ENCODE measurements around the gene PIGH. TPM values are rescaled to one million over a fixed set of nuclear protein-coding genes. Genes with fewer than 3 reads are reported as not detected.

Gene PIGH
- total and polyA plus RNA-seq, 8 donors, result 5.2 to 222 (median 21.0) TPM

- 82 to 97% (median 92%) methylated on average over 7 of the region's 7 CpGs for WGBS, 5 donors
- DNase-seq, result no peak
- Histone ChIP-seq H3K4me3 (no peak overlapping the region), H3K4me1 (no peaks in the 10 kb centered on the region), H3K9me3 (no peaks in the 10 kb centered on the region), H3K36me3 (peaks cover 0 to 31% (median 26%) of the 10 kb centered on the region in 4 donors), H3K27me3 (no peaks in the 10 kb centered on the region), H3K27ac (no peak overlapping the region)
- TF ChIP-seq POLR2AphosphoS5 (IDR thresholded peaks at IDR 0.05) (no peak), POLR2A (IDR thresholded peaks at IDR 0.05) (no peak), CTCF (IDR thresholded peaks at IDR 0.05) (no peak), EP300 (IDR thresholded peaks at IDR 0.05) (no peak)
- intact Hi-C loops (cut with DNase I; ENCODE audit: low total_unique reads), result no loop called here
Observed at GRCh38 chr14:67557118-67557517, 43.0 kb downstream of the PIGH start.

GRCh38 chr14:67556671-67557070 is 43.4 kb downstream of the PIGH start:
- peaks cover 0 to 27% (median 22%) of the 10 kb centered on the region in 4 donors for H3K36me3 ChIP-seq
- WGBS, 5 donors, result 70 to 87% (median 82%) methylated on average over 2 of the region's 2 CpGs
- H3K27ac ChIP-seq, result no peak overlapping the region

GRCh38 chr14:67555518-67556090 is 44.5 kb downstream of the PIGH start:
- H3K36me3 ChIP-seq, result peaks cover 0 to 27% (median 22%) of the 10 kb centered on the region in 4 donors
- no peaks in the 10 kb centered on the region for H3K9me3 ChIP-seq
- H3K27ac ChIP-seq, result no peak overlapping the region
- DNase-seq, result no peak
- intact Hi-C loops (cut with DNase I; ENCODE audit: low total_unique reads), result no loop called here
- TF ChIP-seq POLR2AphosphoS5 (IDR thresholded peaks at IDR 0.05), result no peak
- no peak for TF ChIP-seq POLR2A (IDR thresholded peaks at IDR 0.05)
- no peak for TF ChIP-seq EP300 (IDR thresholded peaks at IDR 0.05)
- TF ChIP-seq CTCF (IDR thresholded peaks at IDR 0.05), result no peak
- H3K27me3 ChIP-seq, result no peaks in the 10 kb centered on the region
- no peak overlapping the region for H3K4me3 ChIP-seq
- WGBS, 5 donors, result 83 to 88% (median 87%) methylated on average over 8 to 11 of the region's 11 CpGs
- no peaks in the 10 kb centered on the region for H3K4me1 ChIP-seq

More at GRCh38 chr14:67556671-67557070, 43.4 kb downstream of the PIGH start:
- no peaks in the 10 kb centered on the region for H3K9me3 ChIP-seq
- DNase-seq, result no peak
- no peak overlapping the region for H3K4me3 ChIP-seq
- intact Hi-C loops (cut with DNase I; ENCODE audit: low total_unique reads), result no loop called here
- TF ChIP-seq POLR2AphosphoS5 (IDR thresholded peaks at IDR 0.05) (no peak), CTCF (IDR thresholded peaks at IDR 0.05) (no peak), EP300 (IDR thresholded peaks at IDR 0.05) (no peak), POLR2A (IDR thresholded peaks at IDR 0.05) (no peak)
- H3K27me3 ChIP-seq, result no peaks in the 10 kb centered on the region
- no peaks in the 10 kb centered on the region for H3K4me1 ChIP-seq

- Histone ChIP-seq H3K27me3 (no peaks in the 10 kb centered on the region), H3K36me3 (peaks cover 0 to 21% (median 18%) of the 10 kb centered on the region in 4 donors), H3K4me1 (no peaks in the 10 kb centered on the region), H3K27ac (no peak overlapping the region), H3K4me3 (no peak overlapping the region), H3K9me3 (no peaks in the 10 kb centered on the region)
- intact Hi-C loops (cut with DNase I; ENCODE audit: low total_unique reads), result no loop called here
- 90 to 96% (median 94%) methylated on average over 7 of the region's 7 CpGs for WGBS, 5 donors
- TF ChIP-seq POLR2A (IDR thresholded peaks at IDR 0.05), result no peak
- no peak for TF ChIP-seq CTCF (IDR thresholded peaks at IDR 0.05)
- no peak for TF ChIP-seq EP300 (IDR thresholded peaks at IDR 0.05)
- TF ChIP-seq POLR2AphosphoS5 (IDR thresholded peaks at IDR 0.05), result no peak
- DNase-seq, result no peak
Observed at GRCh38 chr14:67554341-67554740, 45.7 kb downstream of the PIGH start.
